Hair follicular keratinocyte (primary cell): ENCODE results near the gene OTOL1. TPM values are rescaled to one million over a fixed set of nuclear protein-coding genes. Genes with fewer than 3 reads are reported as not detected.

Experiments
- total RNA-seq: library from RNA; depleted of rRNA; stranded (reverse); fragments of >200 nt; gene quantifications from 2 replicates; pipeline ENCODE4 v1.2.3, GENCODE V29; 2015

OTOL1 gene
- not detected in 2 replicates for total RNA-seq

GRCh38 chr3:161496508-161496907, at the start of gene OTOL1:
Gene OTOL1, plus strand, starts transcription at chr3:161496808. Its CDS starts 0 bp downstream, at chr3:161496808.

Other genes starting within 250 kb of the OTOL1 start
- gene SPTSSB, start 125.3 kb upstream of the OTOL1 start, total RNA-seq = 0.23 and 0.31 TPM in 2 replicates